HepG2 (cell line): ENCODE data around the gene SLC1A4. TPM values are rescaled to one million over a fixed set of nuclear protein-coding genes. Genes with fewer than 3 reads are reported as not detected.
"Not testable (repeated sequence)": the region's sequence is repeated elsewhere in the genome, so short reads cannot be mapped to it uniquely, and the experiment has no call there.

Experiments used
- ATAC-seq: fragments of 200-7000 bp; cut with Tn5 transposase; 3 replicates; pipeline ENCODE4 v1.9.1; 2020; ENCODE audit warnings: mild to moderate bottlenecking, moderate library complexity
- BruUV-seq: library from RNA; stranded (reverse); fragments of 400-500 nt; replicated peaks from 2 replicates; lab custom pipeline; 2021; lab: Mats Ljungman, UMichigan
- CTCF ChIA-PET: fragments of 300-600 bp; formaldehyde crosslinking; extraction: SDS; loops from one replicate; lab custom pipeline; 2021; ENCODE audit warnings: low total read pairs, inconsistent platforms, low intra/inter-chr PET ratio; lab: Yijun Ruan, JAX
- POLR2A ChIA-PET: fragments of 350-600 bp; sonication (Branson Sonifier 250); formaldehyde crosslinking; loops from one replicate; lab custom pipeline; 2020; ENCODE audit warnings: antibody characterized with exemption, inconsistent platforms; lab: Yijun Ruan, JAX
- DNase-seq: peaks from one replicate; pipeline ENCODE4 v3.0.0-alpha.2; 2015; ENCODE audit warnings: low spot score
- FAIRE-seq: peaks from 3 replicates; lab custom pipeline; 2011; peaks lifted over from hg19 to GRCh38; lab: Jason Lieb, UNC
- H2AFZ ChIP-seq: one replicate; pipeline ENCODE4 v1.6.1; 2011; ENCODE audit warnings: low read length, inconsistent platforms
- H3K27ac ChIP-seq: fragments of 300-600 bp; 3 replicates; pipeline ENCODE4 v1.8.0; 2011; ENCODE audit warnings: mixed run types, mild to moderate bottlenecking, mixed read lengths, low read length, inconsistent platforms; ENCODE audit not compliant: insufficient read depth; ENCODE audit errors: extremely low read length
- H3K27me3 ChIP-seq, 2 experiments: fragments of 200-600 bp in 1 of 2; 2 replicates in 1 of 2; 3 replicates in 1 of 2; pipeline versions ENCODE4 v1.6.0 to v1.8.0; 2011; ENCODE audit warnings: low read length in 2 of 2, mild to moderate bottlenecking in 2 of 2, moderate library complexity in 2 of 2, inconsistent platforms in 1 of 2; ENCODE audit not compliant: insufficient read depth in 2 of 2, control insufficient read depth in 1 of 2
- H3K36me3 ChIP-seq, 2 experiments: fragments of 200-600 bp in 1 of 2; replicated peaks in 1 of 2; 2 replicates in 1 of 2; 3 replicates in 1 of 2; pipeline versions ENCODE4 v1.5.1 to v1.8.0; 2011; ENCODE audit warnings: low read length in 2 of 2, inconsistent platforms in 1 of 2; ENCODE audit not compliant: insufficient read depth in 2 of 2, control insufficient read depth in 1 of 2
- H3K4me1 ChIP-seq: 2 replicates; pipeline ENCODE4 v1.5.1; 2012; ENCODE audit warnings: low read length, inconsistent platforms; ENCODE audit not compliant: insufficient read depth
- H3K4me2 ChIP-seq: 2 replicates; pipeline ENCODE4 v1.6.0; 2011; ENCODE audit warnings: low read depth, low read length, inconsistent platforms
- H3K4me3 ChIP-seq, 3 experiments: fragments of 200-600 bp in 1 of 3; sonication (generic), shearing (Covaris generic) in 1 of 3; replicated peaks in 1 of 3; 2 replicates each; pipeline ENCODE4 v1.5.1; 2011 to 2016; ENCODE audit warnings: low read length in 3 of 3, inconsistent platforms in 2 of 3, low read depth in 2 of 3, mild to moderate bottlenecking in 2 of 3, control low read depth in 1 of 3, mixed read lengths in 1 of 3; ENCODE audit not compliant: insufficient read depth in 1 of 3
- H3K79me2 ChIP-seq: one replicate; pipeline ENCODE4 v1.6.1; 2011; ENCODE audit warnings: low read length, inconsistent platforms; ENCODE audit not compliant: insufficient read depth
- H3K9ac ChIP-seq: 2 replicates; pipeline ENCODE4 v1.6.0; 2011; ENCODE audit warnings: mild to moderate bottlenecking, low read depth, low read length, inconsistent platforms; ENCODE audit not compliant: insufficient read depth
- H3K9me3 ChIP-seq: 2 replicates; pipeline ENCODE4 v1.5.1; 2012; ENCODE audit warnings: mild to moderate bottlenecking, low read length
- H4K20me1 ChIP-seq: 2 replicates; pipeline ENCODE4 v1.6.0; 2011; ENCODE audit warnings: inconsistent platforms, mild to moderate bottlenecking, low read length, moderate library complexity; ENCODE audit not compliant: insufficient read depth
- BRD4 ChIP-seq: sonication (generic); formaldehyde crosslinking; IDR thresholded peaks from 2 replicates; pipeline ENCODE4 v1.4.0; 2020; ENCODE audit warnings: missing genetic modification reagents
- REXO4 ChIP-seq: sonication (generic); formaldehyde crosslinking; IDR thresholded peaks from 2 replicates; pipeline ENCODE4 v1.8.0; 2022; ENCODE audit warnings: missing genetic modification reagents, mild to moderate bottlenecking, borderline replicate concordance
- RFX5 ChIP-seq: IDR thresholded peaks from 2 replicates; pipeline ENCODE4 v1.6.1; 2011; ENCODE audit warnings: low read depth, low read length, improper control_type of control experiment
- WGBS: methylation state at CpG from one replicate; pipeline ENCODE4 v1.1.6; 2017; ENCODE audit warnings: low lambda C conversion rate; 5-methylcytosine and 5-hydroxymethylcytosine counted together
- in situ Hi-C: cut with HindIII; loops from 2 replicates; pipeline ENCODE4 v1.10.0; 2017; ENCODE audit warnings: low pct_unique_long_range_greater_than_20kb; ENCODE audit not compliant: extremely low pct_ligation_motif_present
- intact Hi-C: fragments of 100-400 bp; cut with micrococcal nuclease; formaldehyde crosslinking; loops from one replicate; pipeline ENCODE4 v1.10.0; 2022; ENCODE audit not compliant: unreplicated experiment
- polyA plus RNA-seq, 8 experiments: library from polyadenylated mRNA; depleted of rRNA in 3 of 8; stranded (reverse) in 7 of 8; unstranded in 1 of 8; fragments of >200 nt; fragmentation: Illumina TruSeq in 4 of 8; extraction: Trizol in 4 of 8; gene quantifications; 2 replicates each; pipeline versions ENCODE4 v1.2.1 to v1.2.3, GENCODE V29; 2011 to 2016; ENCODE audit warnings: low read depth in 4 of 8, missing spikeins in 1 of 8, mixed read lengths in 1 of 8; ENCODE audit not compliant: insufficient read depth in 1 of 8
- total RNA-seq, 5 experiments: library from RNA; depleted of rRNA; stranded (reverse); fragments of >200 nt; fragmentation: Illumina TruSeq; extraction: Trizol; gene quantifications; 2 replicates each; pipeline ENCODE4 v1.2.3, GENCODE V29; 2016; ENCODE audit warnings: low read depth in 1 of 5
- TF ChIP-seq, protein P1 (sequence below), 2 experiments: sonication (generic) in 1 of 2; formaldehyde crosslinking in 1 of 2; IDR thresholded peaks; 2 replicates each; pipeline versions ENCODE4 v1.6.1 to v1.9.0; 2014 to 2022; ENCODE audit warnings: antibody characterized with exemption in 1 of 2, borderline replicate concordance in 1 of 2, inconsistent platforms in 1 of 2, low read depth in 1 of 2, missing genetic modification reagents in 1 of 2
- TF ChIP-seq, protein P2 (sequence below): sonication (generic); formaldehyde crosslinking; IDR thresholded peaks from 2 replicates; pipeline ENCODE4 v1.8.1; 2023; ENCODE audit warnings: mild to moderate bottlenecking, inconsistent platforms, moderate library complexity, missing genetic modification reagents, borderline replicate concordance
- TF ChIP-seq, protein P3 (sequence below): sonication (generic); formaldehyde crosslinking; IDR thresholded peaks from 2 replicates; pipeline ENCODE4 v1.4.0; 2020; ENCODE audit warnings: low read depth, missing genetic modification reagents

Gene SLC1A4
- total and polyA plus RNA-seq, 2 of the 13 experiments (the other 11 are each of a cell fraction or from before 2014, with no cell fraction given) = 21.0 to 39.6 TPM

DNA sequence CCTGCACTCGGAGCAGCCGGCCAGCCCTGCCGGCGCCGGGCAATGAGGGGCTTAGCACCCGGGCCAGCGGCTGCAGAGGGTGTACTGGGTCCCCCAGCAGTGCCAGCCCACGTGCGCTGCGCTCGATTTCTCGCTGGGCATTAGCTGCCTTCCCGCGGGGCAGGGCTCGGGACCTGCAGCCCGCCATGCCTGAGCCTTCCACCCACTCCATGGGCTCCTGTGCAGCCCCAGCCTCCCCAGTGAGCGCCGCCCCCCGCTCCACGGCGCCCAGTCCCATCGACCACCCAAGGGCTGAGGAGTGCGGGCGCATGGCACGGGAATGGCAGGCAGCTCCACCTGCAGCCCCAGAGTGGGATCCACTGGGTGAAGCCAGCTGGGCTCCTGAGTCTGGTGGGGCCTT, 20.1 kb upstream of the SLC1A4 start:
- intact Hi-C loops, H3K4me2 ChIP-seq, H3K36me3 ChIP-seq, H3K27me3 ChIP-seq, H3K9me3 ChIP-seq, BruUV-seq, H3K79me2 ChIP-seq, H3K27ac ChIP-seq, H3K9ac ChIP-seq, H3K4me3 ChIP-seq, POLR2A ChIA-PET, CTCF ChIA-PET, DNase-seq, H4K20me1 ChIP-seq, H2AFZ ChIP-seq, ATAC-seq, in situ Hi-C loops, FAIRE-seq: not testable (repeated sequence)
- WGBS = 94% methylated on average over 25 of the region's 25 CpGs
- peaks cover 17% of the 10 kb centered on the region for H3K4me1 ChIP-seq

DNA sequence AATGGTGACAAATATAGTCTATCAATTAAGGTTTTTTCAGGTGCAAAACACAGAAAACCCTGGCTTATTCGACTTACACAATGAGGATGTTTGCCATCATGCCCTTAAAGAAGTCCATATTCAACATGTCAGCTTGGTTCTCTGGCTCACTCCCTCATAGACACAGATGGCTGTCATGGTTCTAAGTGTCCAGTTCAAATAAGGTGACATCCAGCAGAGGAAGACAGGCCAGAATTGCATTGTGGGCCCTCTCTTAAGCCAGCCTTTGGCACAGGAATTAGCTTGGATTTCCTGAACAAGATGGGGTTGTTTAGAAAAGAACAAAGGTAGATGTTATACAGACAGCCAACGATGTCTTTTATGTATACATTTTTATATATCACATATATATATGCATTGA, 18.7 kb upstream of the SLC1A4 start:
- FAIRE-seq = no peak
- 85% methylated on average over 2 of the region's 2 CpGs for WGBS
- TF ChIP-seq RFX5 = no peak
- TF ChIP-seq REXO4 (CRISPR knock-in tag) = no peak
- TF ChIP-seq, protein P1, sequence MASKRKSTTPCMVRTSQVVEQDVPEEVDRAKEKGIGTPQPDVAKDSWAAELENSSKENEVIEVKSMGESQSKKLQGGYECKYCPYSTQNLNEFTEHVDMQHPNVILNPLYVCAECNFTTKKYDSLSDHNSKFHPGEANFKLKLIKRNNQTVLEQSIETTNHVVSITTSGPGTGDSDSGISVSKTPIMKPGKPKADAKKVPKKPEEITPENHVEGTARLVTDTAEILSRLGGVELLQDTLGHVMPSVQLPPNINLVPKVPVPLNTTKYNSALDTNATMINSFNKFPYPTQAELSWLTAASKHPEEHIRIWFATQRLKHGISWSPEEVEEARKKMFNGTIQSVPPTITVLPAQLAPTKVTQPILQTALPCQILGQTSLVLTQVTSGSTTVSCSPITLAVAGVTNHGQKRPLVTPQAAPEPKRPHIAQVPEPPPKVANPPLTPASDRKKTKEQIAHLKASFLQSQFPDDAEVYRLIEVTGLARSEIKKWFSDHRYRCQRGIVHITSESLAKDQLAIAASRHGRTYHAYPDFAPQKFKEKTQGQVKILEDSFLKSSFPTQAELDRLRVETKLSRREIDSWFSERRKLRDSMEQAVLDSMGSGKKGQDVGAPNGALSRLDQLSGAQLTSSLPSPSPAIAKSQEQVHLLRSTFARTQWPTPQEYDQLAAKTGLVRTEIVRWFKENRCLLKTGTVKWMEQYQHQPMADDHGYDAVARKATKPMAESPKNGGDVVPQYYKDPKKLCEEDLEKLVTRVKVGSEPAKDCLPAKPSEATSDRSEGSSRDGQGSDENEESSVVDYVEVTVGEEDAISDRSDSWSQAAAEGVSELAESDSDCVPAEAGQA (IDR thresholded peaks at IDR 0.05; ENCODE audit: low read depth) = no peak
- TF ChIP-seq, protein P1 (CRISPR knock-in tag; IDR thresholded peaks at IDR 0.05; ENCODE audit: borderline replicate concordance) = no peak
- TF ChIP-seq, protein P2, sequence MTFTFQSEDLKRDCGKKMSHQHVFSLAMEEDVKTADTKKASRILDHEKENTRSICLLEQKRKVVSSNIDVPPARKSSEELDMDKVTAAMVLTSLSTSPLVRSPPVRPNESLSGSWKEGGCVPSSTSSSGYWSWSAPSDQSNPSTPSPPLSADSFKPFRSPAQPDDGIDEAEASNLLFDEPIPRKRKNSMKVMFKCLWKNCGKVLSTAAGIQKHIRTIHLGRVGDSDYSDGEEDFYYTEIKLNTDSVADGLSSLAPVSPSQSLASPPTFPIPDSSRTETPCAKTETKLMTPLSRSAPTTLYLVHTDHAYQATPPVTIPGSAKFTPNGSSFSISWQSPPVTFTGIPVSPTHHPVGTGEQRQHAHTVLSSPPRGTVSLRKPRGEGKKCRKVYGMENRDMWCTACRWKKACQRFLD (CRISPR knock-in tag) = no peak
- no peak for TF ChIP-seq BRD4 (CRISPR knock-in tag)
- TF ChIP-seq, protein P3, sequence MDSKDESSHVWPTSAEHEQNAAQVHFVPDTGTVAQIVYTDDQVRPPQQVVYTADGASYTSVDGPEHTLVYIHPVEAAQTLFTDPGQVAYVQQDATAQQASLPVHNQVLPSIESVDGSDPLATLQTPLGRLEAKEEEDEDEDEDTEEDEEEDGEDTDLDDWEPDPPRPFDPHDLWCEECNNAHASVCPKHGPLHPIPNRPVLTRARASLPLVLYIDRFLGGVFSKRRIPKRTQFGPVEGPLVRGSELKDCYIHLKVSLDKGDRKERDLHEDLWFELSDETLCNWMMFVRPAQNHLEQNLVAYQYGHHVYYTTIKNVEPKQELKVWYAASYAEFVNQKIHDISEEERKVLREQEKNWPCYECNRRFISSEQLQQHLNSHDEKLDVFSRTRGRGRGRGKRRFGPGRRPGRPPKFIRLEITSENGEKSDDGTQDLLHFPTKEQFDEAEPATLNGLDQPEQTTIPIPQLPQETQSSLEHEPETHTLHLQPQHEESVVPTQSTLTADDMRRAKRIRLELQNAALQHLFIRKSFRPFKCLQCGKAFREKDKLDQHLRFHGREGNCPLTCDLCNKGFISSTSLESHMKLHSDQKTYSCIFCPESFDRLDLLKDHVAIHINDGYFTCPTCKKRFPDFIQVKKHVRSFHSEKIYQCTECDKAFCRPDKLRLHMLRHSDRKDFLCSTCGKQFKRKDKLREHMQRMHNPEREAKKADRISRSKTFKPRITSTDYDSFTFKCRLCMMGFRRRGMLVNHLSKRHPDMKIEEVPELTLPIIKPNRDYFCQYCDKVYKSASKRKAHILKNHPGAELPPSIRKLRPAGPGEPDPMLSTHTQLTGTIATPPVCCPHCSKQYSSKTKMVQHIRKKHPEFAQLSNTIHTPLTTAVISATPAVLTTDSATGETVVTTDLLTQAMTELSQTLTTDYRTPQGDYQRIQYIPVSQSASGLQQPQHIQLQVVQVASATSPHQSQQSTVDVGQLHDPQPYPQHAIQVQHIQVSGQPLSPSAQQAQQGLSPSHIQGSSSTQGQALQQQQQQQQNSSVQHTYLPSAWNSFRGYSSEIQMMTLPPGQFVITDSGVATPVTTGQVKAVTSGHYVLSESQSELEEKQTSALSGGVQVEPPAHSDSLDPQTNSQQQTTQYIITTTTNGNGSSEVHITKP = no peak

More for the DNA sequence above, 18.7 kb upstream of the SLC1A4 start:
- H3K4me1 ChIP-seq = peaks cover 29% of the 10 kb centered on the region
- CTCF ChIA-PET = no interaction called here
- H3K79me2 ChIP-seq = no peaks in the 10 kb centered on the region
- no peak overlapping the region for H3K4me3 ChIP-seq
- no peaks in the 10 kb centered on the region for H3K27me3 ChIP-seq
- no peak for DNase-seq
- intact Hi-C loops (no loop called here), in situ Hi-C loops (no loop called here)
- H3K9ac ChIP-seq = no peak overlapping the region
- H2AFZ ChIP-seq = no peak overlapping the region
- no peak overlapping the region for H3K27ac ChIP-seq
- H3K9me3 ChIP-seq = no peaks in the 10 kb centered on the region
- H3K36me3 ChIP-seq = no peaks in the 10 kb centered on the region
- no TSS peak for BruUV-seq
- ATAC-seq = no peak
- no peaks in the 10 kb centered on the region for H4K20me1 ChIP-seq
- POLR2A ChIA-PET = no interaction called here
- H3K4me2 ChIP-seq = no peak overlapping the region
